ENCODE results near the gene MEGF11. TPM values are rescaled to one million over a fixed set of nuclear protein-coding genes. Genes with fewer than 3 reads are reported as not detected.

Gene MEGF11
- total RNA-seq, 1 donor from 2014 or later = 0.60 TPM

GRCh38 chr15:66290518-66290917, 37.0 kb upstream of the MEGF11 start:
- Mint-ChIP-seq H3K27me3 (no peaks in the 10 kb centered on the region), H3K27ac (no peak overlapping the region), H3K4me3 (ENCODE audit: low read depth) (no peak overlapping the region), H3K36me3 (ENCODE audit: insufficient read depth) (no peaks in the 10 kb centered on the region), H3K9me3 (ENCODE audit: low read depth) (no peaks in the 10 kb centered on the region), H3K4me1 (ENCODE audit: low read depth) (peaks cover 20% of the 10 kb centered on the region)
- DNase-seq (ENCODE audit: low spot score, unreplicated experiment) = no peak
- TF ChIP-seq, protein P1, sequence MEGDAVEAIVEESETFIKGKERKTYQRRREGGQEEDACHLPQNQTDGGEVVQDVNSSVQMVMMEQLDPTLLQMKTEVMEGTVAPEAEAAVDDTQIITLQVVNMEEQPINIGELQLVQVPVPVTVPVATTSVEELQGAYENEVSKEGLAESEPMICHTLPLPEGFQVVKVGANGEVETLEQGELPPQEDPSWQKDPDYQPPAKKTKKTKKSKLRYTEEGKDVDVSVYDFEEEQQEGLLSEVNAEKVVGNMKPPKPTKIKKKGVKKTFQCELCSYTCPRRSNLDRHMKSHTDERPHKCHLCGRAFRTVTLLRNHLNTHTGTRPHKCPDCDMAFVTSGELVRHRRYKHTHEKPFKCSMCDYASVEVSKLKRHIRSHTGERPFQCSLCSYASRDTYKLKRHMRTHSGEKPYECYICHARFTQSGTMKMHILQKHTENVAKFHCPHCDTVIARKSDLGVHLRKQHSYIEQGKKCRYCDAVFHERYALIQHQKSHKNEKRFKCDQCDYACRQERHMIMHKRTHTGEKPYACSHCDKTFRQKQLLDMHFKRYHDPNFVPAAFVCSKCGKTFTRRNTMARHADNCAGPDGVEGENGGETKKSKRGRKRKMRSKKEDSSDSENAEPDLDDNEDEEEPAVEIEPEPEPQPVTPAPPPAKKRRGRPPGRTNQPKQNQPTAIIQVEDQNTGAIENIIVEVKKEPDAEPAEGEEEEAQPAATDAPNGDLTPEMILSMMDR (IDR thresholded peaks at IDR 0.05; ENCODE audit: unreplicated experiment) = no peak

DNA sequence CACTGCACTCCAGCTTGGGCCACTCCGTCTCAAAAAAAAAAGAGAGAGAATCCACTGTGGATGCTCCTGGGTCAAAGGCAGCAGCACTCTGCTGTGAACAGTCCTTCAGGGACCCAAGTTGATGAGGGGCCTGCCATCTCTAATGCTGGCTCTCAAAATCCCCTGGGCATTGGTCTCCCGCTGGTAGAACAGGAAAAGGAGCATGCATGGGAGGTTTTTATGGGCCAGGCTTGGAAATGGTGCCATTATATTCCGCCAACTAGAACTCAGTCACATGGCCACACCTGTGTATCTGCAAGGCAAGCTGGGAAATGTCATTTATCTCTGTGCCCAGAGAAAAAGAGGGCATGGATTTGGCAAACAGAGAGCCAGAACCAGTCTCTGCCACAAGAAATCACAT, 36.5 kb upstream of the MEGF11 start:
- no peak overlapping the region for H3K27ac Mint-ChIP-seq

DNA sequence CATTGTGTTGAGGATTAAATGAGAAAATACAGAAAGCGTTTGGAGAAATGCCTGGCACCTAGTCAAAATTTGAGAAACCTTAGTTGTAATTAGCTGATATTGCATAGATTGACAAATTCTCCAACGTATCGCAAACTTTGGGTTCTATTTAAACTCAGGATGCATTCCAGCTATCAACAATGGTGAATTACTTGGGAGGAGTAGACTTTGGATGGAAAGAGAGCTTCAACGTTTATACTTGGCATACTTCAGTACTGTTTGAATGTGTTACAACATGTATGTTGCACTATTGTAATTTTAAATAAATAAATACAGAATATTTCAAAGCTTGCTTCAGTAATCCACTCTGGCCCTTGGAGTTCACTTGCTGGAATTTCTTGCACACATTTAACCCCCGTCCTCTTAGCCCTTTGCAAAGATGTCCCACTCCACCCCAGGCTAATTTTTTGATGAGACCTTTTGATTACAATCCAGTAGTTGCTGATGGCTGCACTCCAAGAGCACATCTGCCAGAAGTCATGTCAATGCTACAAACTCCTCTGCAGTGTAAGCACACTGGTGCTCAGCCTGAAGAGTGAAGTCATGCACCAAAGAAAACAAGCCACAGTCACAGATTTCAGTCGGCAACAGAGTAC, 35.1 kb upstream of the MEGF11 start:
- TF ChIP-seq, protein P1 (IDR thresholded peaks at IDR 0.05; ENCODE audit: unreplicated experiment) = no peak
- H3K9me3 Mint-ChIP-seq (ENCODE audit: low read depth) = no peaks in the 10 kb centered on the region
- DNase-seq (ENCODE audit: low spot score, unreplicated experiment) = no peak
- H3K27me3 Mint-ChIP-seq = no peaks in the 10 kb centered on the region
- H3K27ac Mint-ChIP-seq = no peak overlapping the region
- peaks cover 6% of the 10 kb centered on the region for H3K4me1 Mint-ChIP-seq (ENCODE audit: low read depth)
- H3K36me3 Mint-ChIP-seq (ENCODE audit: insufficient read depth) = no peaks in the 10 kb centered on the region
- H3K4me3 Mint-ChIP-seq (ENCODE audit: low read depth) = no peak overlapping the region

More for the DNA sequence above, 36.5 kb upstream of the MEGF11 start:
- TF ChIP-seq, protein P1 (IDR thresholded peaks at IDR 0.05; ENCODE audit: unreplicated experiment) = no peak
- no peaks in the 10 kb centered on the region for H3K36me3 Mint-ChIP-seq (ENCODE audit: insufficient read depth)
- H3K27me3 Mint-ChIP-seq = no peaks in the 10 kb centered on the region
- no peak for DNase-seq (ENCODE audit: low spot score, unreplicated experiment)
- H3K4me3 Mint-ChIP-seq (ENCODE audit: low read depth) = no peak overlapping the region
- no peaks in the 10 kb centered on the region for H3K9me3 Mint-ChIP-seq (ENCODE audit: low read depth)
- peaks cover 15% of the 10 kb centered on the region for H3K4me1 Mint-ChIP-seq (ENCODE audit: low read depth)

DNA sequence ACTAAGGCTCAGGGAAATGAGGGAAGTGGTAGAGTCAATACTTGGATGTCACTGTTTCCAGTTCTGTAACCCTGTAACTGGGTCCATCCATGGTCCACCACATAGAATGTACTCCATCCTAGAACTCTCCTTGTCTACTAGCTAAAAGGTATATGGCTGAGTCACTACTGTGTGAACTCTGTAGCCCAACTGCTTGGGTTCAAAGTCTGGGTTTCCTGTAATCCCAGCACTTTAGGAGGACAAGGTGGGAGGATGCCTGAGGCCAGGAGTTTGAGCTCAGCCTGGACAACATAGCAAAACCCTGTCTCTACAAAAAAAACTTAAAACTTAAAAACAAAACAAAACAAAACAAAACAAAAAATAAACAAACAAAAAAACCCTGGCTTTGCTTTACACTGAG, 34.5 kb upstream of the MEGF11 start:
- H3K36me3 Mint-ChIP-seq (ENCODE audit: insufficient read depth) = no peaks in the 10 kb centered on the region
- H3K4me1 Mint-ChIP-seq (ENCODE audit: low read depth) = peaks cover 6% of the 10 kb centered on the region
- TF ChIP-seq, protein P1 (IDR thresholded peaks at IDR 0.05; ENCODE audit: unreplicated experiment) = no peak
- no peak overlapping the region for H3K4me3 Mint-ChIP-seq (ENCODE audit: low read depth)
- no peaks in the 10 kb centered on the region for H3K9me3 Mint-ChIP-seq (ENCODE audit: low read depth)
- no peak for DNase-seq (ENCODE audit: low spot score, unreplicated experiment)
- H3K27ac Mint-ChIP-seq = no peak overlapping the region
- H3K27me3 Mint-ChIP-seq = no peaks in the 10 kb centered on the region

- peaks cover 5% of the 10 kb centered on the region for H3K4me1 Mint-ChIP-seq (ENCODE audit: low read depth)
- no peak overlapping the region for H3K4me3 Mint-ChIP-seq (ENCODE audit: low read depth)
- H3K9me3 Mint-ChIP-seq (ENCODE audit: low read depth) = no peaks in the 10 kb centered on the region
- no peaks in the 10 kb centered on the region for H3K36me3 Mint-ChIP-seq (ENCODE audit: insufficient read depth)
- H3K27me3 Mint-ChIP-seq = no peaks in the 10 kb centered on the region
- DNase-seq (ENCODE audit: low spot score, unreplicated experiment) = no peak
- TF ChIP-seq, protein P1 (IDR thresholded peaks at IDR 0.05; ENCODE audit: unreplicated experiment) = peak; percentile 68
- no peak overlapping the region for H3K27ac Mint-ChIP-seq
These were observed 34.0 kb upstream of the MEGF11 start for GRCh38 chr15:66287461-66288057.
